HCT116 (cell line): ENCODE measurements around the gene ZNF681. TPM values are rescaled to one million over a fixed set of nuclear protein-coding genes. Genes with fewer than 3 reads are reported as not detected.

Experiments
- ATAC-seq: fragments of 200-7000 bp; cut with Tn5 transposase; 2 replicates; pipeline ENCODE4 v1.9.1; 2020; ENCODE audit warnings: mild to moderate bottlenecking, moderate library complexity
- BruUV-seq: library from RNA; stranded (reverse); fragments of 400-500 nt; replicated peaks from 2 replicates; lab custom pipeline; 2021; lab: Mats Ljungman, UMichigan
- CTCF ChIA-PET: fragments of 300-600 bp; sonication (Branson Sonifier 250); formaldehyde crosslinking; loops from one replicate; lab custom pipeline; 2021; ENCODE audit warnings: antibody characterized with exemption; lab: Charles Lee
- POLR2A ChIA-PET: fragments of 300-600, 350-600 bp; sonication (Branson Sonifier 250); formaldehyde crosslinking; loops from one replicate; lab custom pipeline; 2021; ENCODE audit warnings: antibody characterized with exemption; lab: Charles Lee
- RAD21 ChIA-PET, 2 experiments: fragments of 300-600 bp; sonication (Branson Sonifier 250); formaldehyde crosslinking; loops; one replicate each; lab custom pipeline; 2023; ENCODE audit warnings: low total read pairs in 2 of 2; ENCODE audit not compliant: uncharacterized antibody in 2 of 2, unreplicated experiment in 2 of 2, low non-redundant PET in 1 of 2; lab: Charles Lee
- DNase-seq: peaks from one replicate; pipeline ENCODE4 v3.0.0-alpha.2; 2010; ENCODE audit warnings: low read depth, low spot score
- H2AFZ ChIP-seq: fragments of 200-600 bp; shearing (Covaris generic), sonication (generic); 2 replicates; pipeline ENCODE4 v1.6.1; 2017; ENCODE audit warnings: low read depth, mixed run types, mixed read lengths, antibody characterized with exemption, low read length; ENCODE audit not compliant: poor library complexity, severe bottlenecking
- H3K27ac ChIP-seq: 2 replicates; pipeline ENCODE4 v1.5.1; 2012; ENCODE audit warnings: low read depth, low read length
- H3K27me3 ChIP-seq: fragments of 200-600 bp; sonication (generic); 2 replicates; pipeline ENCODE4 v1.6.1; 2016; ENCODE audit warnings: mixed run types, low read length, mixed read lengths; ENCODE audit not compliant: insufficient read depth
- H3K36me3 ChIP-seq, 2 experiments: fragments of 200-500 bp in 1 of 2; fragments of 200-600 bp in 1 of 2; sonication (Bioruptor generic) in 1 of 2; sonication (generic) in 1 of 2; 2 replicates each; pipeline versions ENCODE4 v1.5.1 to v1.6.1; 2014 to 2016; ENCODE audit warnings: low read length in 2 of 2, inconsistent platforms in 1 of 2, mixed read lengths in 1 of 2, mixed run types in 1 of 2; ENCODE audit not compliant: insufficient read depth in 2 of 2, control insufficient read depth in 1 of 2
- H3K4me1 ChIP-seq, 2 experiments: fragments of 200-600 bp in 1 of 2; sonication (generic) in 1 of 2; 2 replicates each; pipeline versions ENCODE4 v1.5.1 to v1.6.1; 2012 to 2017; ENCODE audit warnings: low read length in 2 of 2, inconsistent platforms in 1 of 2, mild to moderate bottlenecking in 1 of 2, mixed read lengths in 1 of 2, mixed run types in 1 of 2, moderate library complexity in 1 of 2; ENCODE audit not compliant: insufficient read depth in 2 of 2, control insufficient read depth in 1 of 2
- H3K4me2 ChIP-seq: fragments of 200-600 bp; sonication (generic); 2 replicates; pipeline ENCODE4 v1.6.1; 2017; ENCODE audit warnings: mixed run types, low read length, mixed read lengths
- H3K4me3 ChIP-seq, 2 experiments: fragments of 200-600 bp in 1 of 2; sonication (generic) in 1 of 2; replicated peaks in 1 of 2; 2 replicates each; pipeline ENCODE4 v1.5.1; 2011 to 2016; ENCODE audit warnings: low read length in 2 of 2, control low read depth in 1 of 2, low read depth in 1 of 2, mild to moderate bottlenecking in 1 of 2, mixed read lengths in 1 of 2, mixed run types in 1 of 2
- H3K79me2 ChIP-seq: fragments of 200-600 bp; sonication (generic); 2 replicates; pipeline ENCODE4 v1.6.1; 2017; ENCODE audit warnings: mild to moderate bottlenecking, mixed run types, low read length, moderate library complexity, mixed read lengths; ENCODE audit not compliant: insufficient read depth
- H3K9ac ChIP-seq: fragments of 200-600 bp; sonication (generic); 2 replicates; pipeline ENCODE4 v1.6.1; 2016; ENCODE audit warnings: low read length, mixed read lengths
- H3K9me2 ChIP-seq: fragments of 200-600 bp; sonication (generic), shearing (Covaris generic); 2 replicates; pipeline ENCODE4 v1.6.1; 2017; ENCODE audit warnings: mixed run types, mild to moderate bottlenecking, moderate library complexity; ENCODE audit not compliant: insufficient read depth
- H3K9me3 ChIP-seq, 2 experiments: fragments of 200-500 bp in 1 of 2; fragments of 200-600 bp in 1 of 2; sonication (Bioruptor generic) in 1 of 2; sonication (generic) in 1 of 2; 2 replicates each; pipeline ENCODE4 v1.6.1; 2014 to 2017; ENCODE audit warnings: low read length in 2 of 2, mixed read lengths in 2 of 2, inconsistent platforms in 1 of 2, low read depth in 1 of 2, mild to moderate bottlenecking in 1 of 2, mixed run types in 1 of 2, moderate library complexity in 1 of 2; ENCODE audit not compliant: control insufficient read depth in 1 of 2, insufficient read depth in 1 of 2
- H4K20me1 ChIP-seq: fragments of 200-600 bp; sonication (generic), shearing (Covaris generic); 2 replicates; pipeline ENCODE4 v1.6.1; 2017; ENCODE audit warnings: mixed run types, mild to moderate bottlenecking, moderate library complexity; ENCODE audit not compliant: insufficient read depth
- CBX3 ChIP-seq: IDR thresholded peaks from 2 replicates; pipeline ENCODE4 v1.6.1; 2012; ENCODE audit warnings: low read depth
- ELF1 ChIP-seq: IDR thresholded peaks from 2 replicates; pipeline ENCODE4 v1.6.1; 2012; ENCODE audit warnings: low read depth, borderline replicate concordance
- SIN3A ChIP-seq: IDR thresholded peaks from 2 replicates; pipeline ENCODE4 v1.6.1; 2012; ENCODE audit warnings: low read depth
- ZFX ChIP-seq: fragments of 450-650 bp; IDR thresholded peaks from 2 replicates; pipeline ENCODE4 v1.6.1; 2017
- ZNF274 ChIP-seq: fragments of 200-500 bp; sonication (Bioruptor generic); IDR thresholded peaks from 2 replicates; pipeline ENCODE4 v1.6.1; 2014; ENCODE audit warnings: mild to moderate bottlenecking, low read depth, low read length, inconsistent platforms
- intact Hi-C: fragments of 100-400 bp; cut with micrococcal nuclease; formaldehyde crosslinking; loops from 2 replicates; pipeline ENCODE4 v1.10.0; 2022
- total RNA-seq: library from RNA; stranded (reverse); gene quantifications from one replicate; pipeline ENCODE4 v1.2.1, GENCODE V29; 2021; ENCODE audit not compliant: unreplicated experiment
- TF ChIP-seq, protein P1 (sequence below): IDR thresholded peaks from 2 replicates; pipeline ENCODE4 v1.6.1; 2012
- TF ChIP-seq, protein P2 (sequence below), 3 experiments: fragments of 200-600 bp in 1 of 3; sonication (generic) in 1 of 3; IDR thresholded peaks in 2 of 3; conservative IDR thresholded peaks in 1 of 3; 2 replicates each; pipeline ENCODE4 v1.5.1; 2012 to 2017; ENCODE audit warnings: low read depth in 2 of 3, low read length in 2 of 3, antibody characterized with exemption in 1 of 3, borderline replicate concordance in 1 of 3, control low read depth in 1 of 3, mild to moderate bottlenecking in 1 of 3, mixed read lengths in 1 of 3, mixed run types in 1 of 3, moderate library complexity in 1 of 3; ENCODE audit not compliant: insufficient read depth in 1 of 3

Gene ZNF681
- total RNA-seq, 1 experiment from 2014 or later = not detected

DNA sequence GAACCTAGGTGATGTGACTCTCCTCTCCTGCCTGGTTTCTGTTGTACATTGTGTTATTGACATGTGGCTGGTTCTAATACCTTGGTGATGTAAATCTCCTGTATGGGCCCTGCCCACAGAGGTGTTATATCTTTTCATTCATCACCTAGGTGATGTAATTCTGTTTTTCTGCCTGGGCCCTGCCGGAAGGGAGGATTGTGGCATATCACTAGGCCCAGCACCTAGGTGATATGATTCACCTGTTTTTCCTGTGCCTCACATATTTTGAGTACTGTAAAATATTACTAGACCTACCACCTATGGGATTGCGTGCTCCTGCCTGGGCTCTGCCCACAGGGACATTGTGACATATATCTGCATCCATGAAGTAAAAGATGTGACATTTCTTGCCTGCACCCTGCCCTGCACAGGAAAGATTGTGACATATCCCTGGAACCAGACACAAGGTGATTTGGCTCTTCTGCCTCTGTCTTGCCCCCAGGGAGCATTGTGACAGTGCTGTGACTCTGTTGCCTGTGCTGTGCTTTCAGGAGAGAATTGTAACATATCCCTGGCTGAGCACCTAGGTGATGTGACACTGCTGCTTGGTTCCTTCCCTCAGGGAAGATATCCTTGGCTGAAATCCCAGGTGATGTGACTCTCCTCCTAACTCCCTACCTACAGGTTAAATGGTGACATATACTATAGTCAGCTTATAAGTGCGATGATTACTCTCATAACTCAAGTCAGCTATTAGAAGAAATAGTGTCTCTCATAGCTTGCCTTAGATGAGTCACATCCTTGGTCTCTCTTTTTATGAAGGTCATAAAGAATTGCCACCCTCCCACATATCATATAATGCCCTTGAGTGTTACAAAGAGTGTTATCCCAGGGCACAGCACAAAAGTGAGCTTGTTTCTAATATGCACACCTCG is 13.3 kb upstream of the ZNF681 start:
- ChIA-PET CTCF (no interaction called here), RAD21 (no interaction called here), POLR2A (no interaction called here)
- H3K79me2 ChIP-seq = no peaks in the 10 kb centered on the region
- DNase-seq (no peak), ATAC-seq (no peak)
- H3K4me1 ChIP-seq = no peaks in the 10 kb centered on the region
- no peaks in the 10 kb centered on the region for H3K27me3 ChIP-seq
- H3K4me3 ChIP-seq = no peak overlapping the region
- H3K36me3 ChIP-seq = no peaks in the 10 kb centered on the region
- TF ChIP-seq ELF1 = no peak
- TF ChIP-seq, protein P1, sequence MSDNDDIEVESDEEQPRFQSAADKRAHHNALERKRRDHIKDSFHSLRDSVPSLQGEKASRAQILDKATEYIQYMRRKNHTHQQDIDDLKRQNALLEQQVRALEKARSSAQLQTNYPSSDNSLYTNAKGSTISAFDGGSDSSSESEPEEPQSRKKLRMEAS = no peak
- no peak for TF ChIP-seq SIN3A
- TF ChIP-seq, protein P2, sequence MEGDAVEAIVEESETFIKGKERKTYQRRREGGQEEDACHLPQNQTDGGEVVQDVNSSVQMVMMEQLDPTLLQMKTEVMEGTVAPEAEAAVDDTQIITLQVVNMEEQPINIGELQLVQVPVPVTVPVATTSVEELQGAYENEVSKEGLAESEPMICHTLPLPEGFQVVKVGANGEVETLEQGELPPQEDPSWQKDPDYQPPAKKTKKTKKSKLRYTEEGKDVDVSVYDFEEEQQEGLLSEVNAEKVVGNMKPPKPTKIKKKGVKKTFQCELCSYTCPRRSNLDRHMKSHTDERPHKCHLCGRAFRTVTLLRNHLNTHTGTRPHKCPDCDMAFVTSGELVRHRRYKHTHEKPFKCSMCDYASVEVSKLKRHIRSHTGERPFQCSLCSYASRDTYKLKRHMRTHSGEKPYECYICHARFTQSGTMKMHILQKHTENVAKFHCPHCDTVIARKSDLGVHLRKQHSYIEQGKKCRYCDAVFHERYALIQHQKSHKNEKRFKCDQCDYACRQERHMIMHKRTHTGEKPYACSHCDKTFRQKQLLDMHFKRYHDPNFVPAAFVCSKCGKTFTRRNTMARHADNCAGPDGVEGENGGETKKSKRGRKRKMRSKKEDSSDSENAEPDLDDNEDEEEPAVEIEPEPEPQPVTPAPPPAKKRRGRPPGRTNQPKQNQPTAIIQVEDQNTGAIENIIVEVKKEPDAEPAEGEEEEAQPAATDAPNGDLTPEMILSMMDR (IDR thresholded peaks at IDR 0.05 in 2 of 3, conservative IDR thresholded peaks at IDR 0.05 in 1 of 3; ENCODE audit: borderline replicate concordance in 1 of 3, insufficient read depth in 1 of 3, low read depth in 2 of 3, low read length in 2 of 3) = no peak
- no peak for TF ChIP-seq CBX3
- TF ChIP-seq ZFX = no peak
- TF ChIP-seq ZNF274 = no peak
- BruUV-seq = no TSS peak
- H3K4me2 ChIP-seq = no peak overlapping the region
- H3K9me3 ChIP-seq = peaks cover 0 to 33% of the 10 kb centered on the region in 2 experiments; a peak in 2 of 4 replicates
- H3K27ac ChIP-seq = no peak overlapping the region
- H4K20me1 ChIP-seq = no peaks in the 10 kb centered on the region
- H3K9me2 ChIP-seq = no peaks in the 10 kb centered on the region
- H2AFZ ChIP-seq = no peak overlapping the region
- no peak overlapping the region for H3K9ac ChIP-seq
- intact Hi-C loops = no loop called here
